ENCODE data around the gene VPS9D1.

VPS9D1 gene, protein sequence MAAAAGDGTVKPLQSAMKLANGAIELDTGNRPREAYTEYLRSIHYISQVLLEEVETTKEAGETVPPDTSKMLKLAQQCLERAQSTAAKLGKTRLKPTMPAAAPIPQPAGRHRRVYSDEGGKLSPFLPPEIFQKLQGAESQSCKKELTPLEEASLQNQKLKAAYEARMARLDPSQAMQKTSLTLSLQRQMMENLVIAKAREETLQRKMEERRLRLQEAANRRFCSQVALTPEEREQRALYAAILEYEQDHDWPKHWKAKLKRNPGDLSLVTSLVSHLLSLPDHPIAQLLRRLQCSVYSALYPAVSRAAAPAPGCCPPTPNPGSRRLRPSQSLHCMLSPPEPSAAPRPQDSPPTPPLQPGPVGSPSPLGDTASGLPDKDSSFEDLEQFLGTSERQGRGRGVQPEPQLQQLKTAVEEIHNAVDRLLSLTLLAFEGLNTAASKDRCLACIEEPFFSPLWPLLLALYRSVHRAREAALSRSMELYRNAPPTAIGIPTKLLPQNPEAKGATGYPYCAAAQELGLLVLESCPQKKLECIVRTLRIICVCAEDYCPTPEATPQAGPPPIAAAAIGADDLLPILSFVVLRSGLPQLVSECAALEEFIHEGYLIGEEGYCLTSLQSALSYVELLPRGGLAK

DNA sequence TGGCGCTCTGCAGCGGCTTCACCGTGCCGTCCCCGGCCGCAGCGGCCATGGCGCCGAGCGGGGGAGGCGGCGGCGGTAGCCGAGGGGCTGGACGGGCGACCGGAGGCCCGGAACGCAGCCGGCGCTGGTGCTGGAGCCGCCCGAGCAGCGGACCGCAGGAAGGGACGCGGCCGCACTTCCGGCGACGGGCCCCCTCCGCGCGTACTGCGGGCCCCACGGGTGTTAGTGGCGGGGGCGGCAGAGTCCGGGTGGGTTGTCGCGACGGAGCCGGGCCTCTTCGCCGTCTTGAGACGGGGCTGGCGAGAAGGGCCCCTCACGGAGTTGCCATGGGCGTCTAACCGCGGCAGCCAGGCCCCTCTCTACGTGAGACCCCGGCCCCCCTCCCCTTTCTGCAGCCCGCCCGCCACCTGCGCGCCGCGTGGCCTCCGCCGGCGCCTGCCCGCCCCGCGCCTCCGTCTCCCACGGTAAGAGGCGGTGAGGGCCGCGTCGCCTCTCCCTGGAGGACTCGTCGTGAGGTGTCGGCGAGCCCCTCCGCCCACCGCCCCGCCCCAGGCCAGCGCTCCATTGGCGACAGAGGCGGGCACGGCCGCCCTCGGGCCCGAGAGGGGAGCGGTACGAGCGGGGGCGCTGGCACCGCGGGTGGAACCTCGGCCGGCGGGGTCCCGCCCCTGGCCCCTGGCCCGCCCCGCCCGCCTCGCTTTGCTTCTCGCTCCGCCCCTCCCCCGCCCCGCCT, at the start of gene VPS9D1, which contains the start of gene ZNF276:
Gene VPS9D1, minus strand, starts transcription at position 86 of the 733 bp plus-strand sequence. Its CDS starts 37 bp downstream, at position 49.
Gene ZNF276, plus strand, starts transcription at position 725 of the 733 bp plus-strand sequence. CDS start 104 bp downstream, outside the sequence.
- TF ChIP-seq, protein P1, sequence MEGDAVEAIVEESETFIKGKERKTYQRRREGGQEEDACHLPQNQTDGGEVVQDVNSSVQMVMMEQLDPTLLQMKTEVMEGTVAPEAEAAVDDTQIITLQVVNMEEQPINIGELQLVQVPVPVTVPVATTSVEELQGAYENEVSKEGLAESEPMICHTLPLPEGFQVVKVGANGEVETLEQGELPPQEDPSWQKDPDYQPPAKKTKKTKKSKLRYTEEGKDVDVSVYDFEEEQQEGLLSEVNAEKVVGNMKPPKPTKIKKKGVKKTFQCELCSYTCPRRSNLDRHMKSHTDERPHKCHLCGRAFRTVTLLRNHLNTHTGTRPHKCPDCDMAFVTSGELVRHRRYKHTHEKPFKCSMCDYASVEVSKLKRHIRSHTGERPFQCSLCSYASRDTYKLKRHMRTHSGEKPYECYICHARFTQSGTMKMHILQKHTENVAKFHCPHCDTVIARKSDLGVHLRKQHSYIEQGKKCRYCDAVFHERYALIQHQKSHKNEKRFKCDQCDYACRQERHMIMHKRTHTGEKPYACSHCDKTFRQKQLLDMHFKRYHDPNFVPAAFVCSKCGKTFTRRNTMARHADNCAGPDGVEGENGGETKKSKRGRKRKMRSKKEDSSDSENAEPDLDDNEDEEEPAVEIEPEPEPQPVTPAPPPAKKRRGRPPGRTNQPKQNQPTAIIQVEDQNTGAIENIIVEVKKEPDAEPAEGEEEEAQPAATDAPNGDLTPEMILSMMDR (IDR thresholded peaks at IDR 0.05; ENCODE audit: low read depth, low read length): no peak
- Histone ChIP-seq H3K4me3 (ENCODE audit: low read depth, low read length) (peak within 1 kb of the TSS; percentile 55), H3K27ac (peak within 1 kb of the TSS; percentile 94), H3K9me3 (ENCODE audit: severe bottlenecking) (no peaks in the 10 kb centered on the region), H3K36me3 (peaks cover 12% of the 10 kb centered on the region), H3K27me3 (ENCODE audit: insufficient read depth, low read depth, severe bottlenecking) (no peaks in the 10 kb centered on the region)
- DNase-seq: peak; percentile 67

DNA sequence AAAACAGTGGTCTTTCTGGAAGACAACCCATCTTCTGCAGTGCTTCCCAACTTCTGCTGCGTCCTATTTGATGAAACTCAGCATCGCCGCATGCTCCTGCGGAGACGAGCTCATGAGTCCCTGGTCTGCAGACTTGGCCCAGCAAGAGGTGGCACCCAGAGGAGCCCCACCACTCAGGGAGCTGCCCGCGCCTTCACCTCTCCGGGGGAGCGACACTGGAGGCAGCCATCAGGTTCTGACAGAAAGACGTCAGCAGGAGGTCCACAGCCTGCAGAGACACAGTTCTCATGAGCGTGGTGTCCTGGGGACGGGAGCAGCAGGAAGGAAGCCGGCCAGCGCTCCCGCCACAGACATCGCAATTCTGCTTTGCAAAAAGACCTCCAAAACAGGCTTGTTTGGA, 49.7 kb upstream of the VPS9D1 start:
- H3K36me3 ChIP-seq: peaks cover 58% of the 10 kb centered on the region
- no peak for DNase-seq
- H3K27me3 ChIP-seq (ENCODE audit: insufficient read depth, low read depth, severe bottlenecking): no peaks in the 10 kb centered on the region
- no peaks in the 10 kb centered on the region for H3K9me3 ChIP-seq (ENCODE audit: severe bottlenecking)
- H3K27ac ChIP-seq: no peak overlapping the region
- TF ChIP-seq, protein P1 (IDR thresholded peaks at IDR 0.05; ENCODE audit: low read depth, low read length): no peak
- H3K4me3 ChIP-seq (ENCODE audit: low read depth, low read length): no peak overlapping the region

DNA sequence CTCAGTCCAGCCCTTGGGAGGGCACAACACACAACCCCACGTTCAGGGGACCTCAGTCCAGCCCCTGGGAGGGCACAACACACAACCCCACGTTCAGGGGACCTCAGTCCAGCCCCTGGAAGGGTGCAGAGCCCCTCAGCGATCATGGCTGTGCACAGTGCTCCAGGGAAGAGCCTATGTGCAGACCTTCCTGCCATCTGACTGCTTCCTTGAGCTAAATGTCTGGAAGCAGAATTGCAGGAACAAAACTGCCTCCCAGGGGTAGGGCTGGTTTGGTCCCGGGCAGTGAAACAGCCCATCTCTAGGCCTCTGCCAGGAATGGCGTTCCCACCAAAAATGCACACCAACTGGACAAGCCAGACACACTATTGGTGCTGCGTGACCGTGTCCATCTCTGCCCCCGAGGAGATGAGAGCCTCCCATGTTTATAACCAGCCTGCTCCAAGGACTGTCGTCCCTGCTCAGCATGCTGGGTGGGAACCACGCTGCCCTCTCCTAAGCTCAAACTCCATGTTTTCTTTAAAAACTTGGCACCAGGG, 44.7 kb upstream of the VPS9D1 start:
- H3K4me3 ChIP-seq (ENCODE audit: low read depth, low read length): no peak overlapping the region
- H3K36me3 ChIP-seq: peaks cover 39% of the 10 kb centered on the region
- no peak overlapping the region for H3K27ac ChIP-seq
- no peaks in the 10 kb centered on the region for H3K27me3 ChIP-seq (ENCODE audit: insufficient read depth, low read depth, severe bottlenecking)
- DNase-seq: no peak
- no peaks in the 10 kb centered on the region for H3K9me3 ChIP-seq (ENCODE audit: severe bottlenecking)
- TF ChIP-seq, protein P1 (IDR thresholded peaks at IDR 0.05; ENCODE audit: low read depth, low read length): no peak

DNA sequence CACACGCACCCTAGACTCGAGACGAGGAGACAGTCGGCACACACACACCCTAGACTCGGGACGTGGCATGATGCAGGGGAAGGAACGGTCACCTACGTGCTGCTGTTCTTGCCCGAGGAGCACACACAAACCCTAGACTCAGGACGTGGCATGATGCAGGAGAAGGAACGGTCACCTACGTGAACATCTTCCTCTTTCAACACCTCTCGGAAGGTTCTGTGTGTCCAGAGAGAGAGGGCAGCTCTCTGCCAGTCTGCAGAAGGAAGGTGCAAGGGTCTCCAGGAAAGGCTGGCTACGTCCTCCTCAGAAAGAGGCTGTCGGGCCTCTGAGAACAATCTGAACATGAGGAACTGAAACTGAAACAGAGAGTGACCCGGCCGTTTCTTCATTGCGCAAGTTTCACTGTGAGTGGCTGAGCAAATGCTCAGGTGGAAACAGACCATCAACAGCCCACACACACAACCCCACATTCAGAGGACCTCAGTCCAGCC, 44.1 kb upstream of the VPS9D1 start:
- TF ChIP-seq, protein P1 (IDR thresholded peaks at IDR 0.05; ENCODE audit: low read depth, low read length): no peak
- no peaks in the 10 kb centered on the region for H3K27me3 ChIP-seq (ENCODE audit: insufficient read depth, low read depth, severe bottlenecking)

DNA sequence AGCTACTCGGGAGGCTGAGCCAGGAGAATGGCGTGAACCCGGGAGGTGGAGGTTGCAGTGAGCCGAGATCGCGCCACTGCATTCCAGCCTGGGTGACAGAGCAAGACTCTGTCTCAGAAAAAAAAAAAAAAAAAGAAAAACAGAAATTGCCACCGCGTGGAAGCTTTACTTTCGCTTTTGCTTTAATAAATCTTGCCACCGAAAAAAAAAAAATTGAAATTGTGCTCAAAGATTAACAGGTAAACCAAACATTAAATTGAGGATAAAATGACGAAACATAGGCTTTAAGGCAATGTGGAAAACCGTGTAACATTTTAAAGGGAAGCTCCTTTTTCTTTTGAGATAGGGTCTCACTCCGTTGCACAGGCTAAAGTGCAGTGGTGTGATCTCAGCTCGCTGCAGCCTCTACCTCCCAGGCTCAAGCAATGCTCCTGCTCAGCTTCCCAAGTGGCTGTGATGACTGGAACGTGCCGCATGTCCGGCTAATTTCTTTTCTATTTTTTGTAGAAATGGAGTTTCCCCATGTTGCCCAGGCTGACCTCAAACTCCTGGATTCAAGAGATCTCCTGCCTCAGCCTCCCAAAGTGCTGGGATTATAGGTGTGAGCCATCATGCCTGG, 40.7 kb upstream of the VPS9D1 start:
- H3K27ac ChIP-seq: no peak overlapping the region
- peaks cover 36% of the 10 kb centered on the region for H3K36me3 ChIP-seq
- TF ChIP-seq, protein P1 (IDR thresholded peaks at IDR 0.05; ENCODE audit: low read depth, low read length): no peak
- no peak overlapping the region for H3K4me3 ChIP-seq (ENCODE audit: low read depth, low read length)
- no peaks in the 10 kb centered on the region for H3K9me3 ChIP-seq (ENCODE audit: severe bottlenecking)
- no peaks in the 10 kb centered on the region for H3K27me3 ChIP-seq (ENCODE audit: insufficient read depth, low read depth, severe bottlenecking)
- DNase-seq: no peak

More for the DNA sequence above, 44.1 kb upstream of the VPS9D1 start:
- DNase-seq: no peak
- Histone ChIP-seq H3K36me3 (peaks cover 37% of the 10 kb centered on the region), H3K27ac (no peak overlapping the region), H3K4me3 (ENCODE audit: low read depth, low read length) (no peak overlapping the region), H3K9me3 (ENCODE audit: severe bottlenecking) (no peaks in the 10 kb centered on the region)

Data from WERI-Rb-1 (cell line).